Mesothelial cell of epicardium (in vitro differentiated cells): Measurements from ENCODE around the gene ACTR3C. TPM values are rescaled to one million over a fixed set of nuclear protein-coding genes. Genes with fewer than 3 reads are reported as not detected.

Source experiments
- DNase-seq, 2 experiments: peaks; one replicate each; pipeline ENCODE4 v3.0.0; 2021; ENCODE audit warnings: low spot score in 2 of 2; ENCODE audit not compliant: unreplicated experiment in 2 of 2
- H3K27ac Mint-ChIP-seq: 2 replicates; pipeline ENCODE4 v1.8.0; 2021; ENCODE audit warnings: mixed read lengths
- H3K27me3 Mint-ChIP-seq: 2 replicates; pipeline ENCODE4 v1.8.0; 2021; ENCODE audit warnings: low read depth, mixed read lengths
- H3K36me3 Mint-ChIP-seq: 2 replicates; pipeline ENCODE4 v1.8.0; 2021; ENCODE audit warnings: mixed read lengths
- H3K4me1 Mint-ChIP-seq: 2 replicates; pipeline ENCODE4 v1.8.0; 2021; ENCODE audit warnings: mixed read lengths
- H3K4me3 Mint-ChIP-seq: 2 replicates; pipeline ENCODE4 v1.8.0; 2021; ENCODE audit warnings: mild to moderate bottlenecking, moderate library complexity, mixed read lengths
- H3K9me3 Mint-ChIP-seq: 2 replicates; pipeline ENCODE4 v1.8.0; 2021; ENCODE audit warnings: mixed read lengths
- CTCF ChIP-seq: fragments of 200-600 bp; sonication (generic); IDR thresholded peaks from one replicate; pipeline ENCODE4 v1.5.0; 2021; ENCODE audit warnings: antibody characterized with exemption; ENCODE audit not compliant: unreplicated experiment
- total RNA-seq: library from RNA; stranded (reverse); gene quantifications from 3 replicates; pipeline ENCODE4 v1.2.1, GENCODE V29; 2021

Gene ACTR3C
- total RNA-seq, 1 donor from 2014 or later, result 0.40 TPM

GRCh38 chr7:150346922-150347321, 23.6 kb upstream of the ACTR3C start:
- no peak for TF ChIP-seq CTCF
- H3K27me3 Mint-ChIP-seq, result peaks cover 20% of the 10 kb centered on the region
- no peak for DNase-seq

GRCh38 chr7:150345012-150345411, 21.7 kb upstream of the ACTR3C start:
- no peak for TF ChIP-seq CTCF
- H3K27me3 Mint-ChIP-seq, result peaks cover 34% of the 10 kb centered on the region
- peaks cover 11% of the 10 kb centered on the region for H3K9me3 Mint-ChIP-seq
- peaks cover 14% of the 10 kb centered on the region for H3K4me1 Mint-ChIP-seq
- H3K36me3 Mint-ChIP-seq, result peaks cover 3% of the 10 kb centered on the region
- no peak overlapping the region for H3K4me3 Mint-ChIP-seq
- DNase-seq, result no peak
- no peak overlapping the region for H3K27ac Mint-ChIP-seq

More at GRCh38 chr7:150346922-150347321, 23.6 kb upstream of the ACTR3C start:
- H3K36me3 Mint-ChIP-seq, result peaks cover 3% of the 10 kb centered on the region
- H3K9me3 Mint-ChIP-seq, result peaks cover 11% of the 10 kb centered on the region
- H3K27ac Mint-ChIP-seq, result no peak overlapping the region
- H3K4me1 Mint-ChIP-seq, result peaks cover 4% of the 10 kb centered on the region
- H3K4me3 Mint-ChIP-seq, result no peak overlapping the region

- no peak for TF ChIP-seq CTCF
Measured at GRCh38 chr7:150344299-150344698, 21.0 kb upstream of the ACTR3C start.

GRCh38 chr7:150343225-150343624, 19.9 kb upstream of the ACTR3C start:
- Mint-ChIP-seq H3K4me3 (no peak overlapping the region), H3K27ac (no peak overlapping the region), H3K36me3 (peaks cover 3% of the 10 kb centered on the region), H3K4me1 (peaks cover 23% of the 10 kb centered on the region), H3K27me3 (peaks cover 42% of the 10 kb centered on the region), H3K9me3 (peaks cover 11% of the 10 kb centered on the region)
- no peak for TF ChIP-seq CTCF
- DNase-seq, result no peak

More at GRCh38 chr7:150344299-150344698, 21.0 kb upstream of the ACTR3C start:
- Mint-ChIP-seq H3K4me3 (no peak overlapping the region), H3K4me1 (peaks cover 21% of the 10 kb centered on the region), H3K27ac (no peak overlapping the region), H3K9me3 (peaks cover 11% of the 10 kb centered on the region), H3K36me3 (peaks cover 3% of the 10 kb centered on the region), H3K27me3 (peaks cover 41% of the 10 kb centered on the region)
- no peak for DNase-seq

- Mint-ChIP-seq H3K36me3 (peaks cover 3% of the 10 kb centered on the region), H3K9me3 (peaks cover 11% of the 10 kb centered on the region), H3K4me3 (peak overlapping the region; percentile 64), H3K4me1 (peaks cover 25% of the 10 kb centered on the region), H3K27me3 (peaks cover 42% of the 10 kb centered on the region), H3K27ac (no peak overlapping the region)
- TF ChIP-seq CTCF, result no peak
- no peak for DNase-seq
Measured at GRCh38 chr7:150342121-150342408, 18.7 kb upstream of the ACTR3C start.
